Astrocyte (in vitro differentiated cells and primary cell): Measurements from ENCODE around the gene LCOR.

Experiments used
- CTCF ChIP-seq: IDR thresholded peaks from 2 replicates; pipeline ENCODE4 v1.5.1; 2011; ENCODE audit warnings: low read depth, mild to moderate bottlenecking, inconsistent platforms, low read length, moderate library complexity; ENCODE audit not compliant: insufficient read depth
- EZH2 ChIP-seq: IDR thresholded peaks from 2 replicates; pipeline ENCODE4 v1.6.1; 2012; ENCODE audit warnings: mild to moderate bottlenecking, low read length, inconsistent platforms; ENCODE audit not compliant: insufficient read depth

GRCh38 chr10:97028126-97028831, 196.2 kb downstream of the LCOR start:
- TF ChIP-seq CTCF (no peak), EZH2 (no peak)
